ENCODE results near the gene SLC25A25. TPM values are rescaled to one million over a fixed set of nuclear protein-coding genes. Genes with fewer than 3 reads are reported as not detected.

SLC25A25 gene
- total RNA-seq, 2 donors from 2014 or later: 30.1 to 33.9 TPM

- no peak for DNase-seq (ENCODE audit: low spot score)
- H3K27ac ChIP-seq: no peak overlapping the region
- TF ChIP-seq CTCF (IDR thresholded peaks at IDR 0.05): no peak
- H3K27me3 ChIP-seq (replicated peaks; ENCODE audit: insufficient read depth): no peaks in the 10 kb centered on the region
- ATAC-seq (ENCODE audit: insufficient number of reproducible peaks, low FRiP score, low read depth): no peak
- H3K4me3 ChIP-seq: no peak overlapping the region
- H3K9me3 ChIP-seq: no peaks in the 10 kb centered on the region
- no peaks in the 10 kb centered on the region for H3K4me1 ChIP-seq (ENCODE audit: control insufficient read depth in 1 of 2, low read depth in 2 of 2)
- H3K36me3 ChIP-seq: no peaks in the 10 kb centered on the region
Measured at GRCh38 chr9:128153947-128154695, 86.1 kb downstream of the SLC25A25 start.

GRCh38 chr9:128155736-128156500 lies 87.9 kb downstream of the SLC25A25 start:
- no peak overlapping the region for H3K27ac ChIP-seq
- no peak for TF ChIP-seq CTCF (IDR thresholded peaks at IDR 0.05)

More at GRCh38 chr9:128155736-128156500, 87.9 kb downstream of the SLC25A25 start:
- no peaks in the 10 kb centered on the region for H3K27me3 ChIP-seq (replicated peaks; ENCODE audit: insufficient read depth)
- H3K4me1 ChIP-seq (ENCODE audit: control insufficient read depth in 1 of 2, low read depth in 2 of 2): peaks cover 3 to 6% of the 10 kb centered on the region in 2 donors
- H3K9me3 ChIP-seq: no peaks in the 10 kb centered on the region
- no peak for DNase-seq (ENCODE audit: low spot score)
- H3K36me3 ChIP-seq: no peaks in the 10 kb centered on the region
- no peak for ATAC-seq (ENCODE audit: insufficient number of reproducible peaks, low FRiP score, low read depth)
- no peak overlapping the region for H3K4me3 ChIP-seq

Other genes with a start within 250 kb of the SLC25A25 start
- gene ENG, start 213.6 kb upstream of the SLC25A25 start, total RNA-seq: 100 to 1,000 TPM; 239 to 268 TPM
- 10 to 100 TPM; 35.1 to 77.7 TPM for gene AK1, start 190.6 kb upstream of the SLC25A25 start, total RNA-seq
- 100 to 1,000 TPM; 140 to 221 TPM for gene ST6GALNAC6, start 168.6 kb upstream of the SLC25A25 start, total RNA-seq
- 10 to 100 TPM; 45.0 to 61.2 TPM for gene ST6GALNAC4, start 151.2 kb upstream of the SLC25A25 start, total RNA-seq
- gene PIP5KL1, start 137.5 kb upstream of the SLC25A25 start, total RNA-seq: 1 to 10 TPM; 6.0 to 8.8 TPM
- 10 to 100 TPM; 18.8 to 26.0 TPM for gene DPM2, start 130.4 kb upstream of the SLC25A25 start, total RNA-seq
- gene EEIG1, start 87.2 kb upstream of the SLC25A25 start, total RNA-seq: 10 to 100 TPM; 20.4 to 26.5 TPM
- gene NAIF1, start 912 bp upstream of the SLC25A25 start, total RNA-seq: 10 to 100 TPM; 11.8 to 21.0 TPM
- gene PTGES2, start 59.5 kb downstream of the SLC25A25 start, total RNA-seq: 10 to 100 TPM; 57.9 to 66.0 TPM
- gene LCN2, start 81.2 kb downstream of the SLC25A25 start, total RNA-seq: not detected
- 100 to 1,000 TPM; 208 to 329 TPM for gene BBLN, start 92.0 kb downstream of the SLC25A25 start, total RNA-seq
- gene CIZ1, start 123.3 kb downstream of the SLC25A25 start, total RNA-seq: 10 to 100 TPM; 68.0 to 86.0 TPM
- gene DNM1, start 135.1 kb downstream of the SLC25A25 start, total RNA-seq: 1 to 10 TPM; 7.2 to 9.7 TPM
- gene GOLGA2, start 207.8 kb downstream of the SLC25A25 start, total RNA-seq: 100 to 1,000 TPM; 115 to 141 TPM
- 10 to 100 TPM; 12.0 to 26.8 TPM for gene SWI5, start 208.0 kb downstream of the SLC25A25 start, total RNA-seq